Measurements from ENCODE around the gene MED26.

- TF ChIP-seq CTCF (IDR thresholded peaks at IDR 0.05) (no peak), POLR2A (IDR thresholded peaks at IDR 0.05) (no peak)
These were observed 39.0 kb downstream of the MED26 start for GRCh38 chr19:16588824-16589577.

All from lower leg skin (tissue), 3 donors.